H1 (cell line): Measurements from ENCODE around the gene ZNF180. TPM values are rescaled to one million over a fixed set of nuclear protein-coding genes. Genes with fewer than 3 reads are reported as not detected.

Experiments used
- CTCF ChIA-PET: fragments of 300-600 bp; sonication (Branson Sonifier 250); formaldehyde crosslinking; loops from one replicate; lab custom pipeline; 2021; ENCODE audit not compliant: partially characterized antibody; lab: Charles Lee
- POLR2A ChIA-PET: fragments of 300-600 bp; sonication (Branson Sonifier 250); formaldehyde crosslinking; loops from one replicate; lab custom pipeline; 2021; ENCODE audit warnings: inconsistent platforms; ENCODE audit not compliant: partially characterized antibody; lab: Charles Lee
- DNase-seq, 2 experiments: peaks; one replicate each; pipeline versions ENCODE4 v3.0.0 to v3.0.0-alpha.2; 2010 to 2022; ENCODE audit warnings: low spot score in 2 of 2, low read depth in 1 of 2, mixed read lengths in 1 of 2
- FAIRE-seq: peaks from 2 replicates; lab custom pipeline; 2011; peaks lifted over from hg19 to GRCh38; lab: Jason Lieb, UNC
- H2AFZ ChIP-seq: 2 replicates; pipeline ENCODE4 v1.8.1; 2012; ENCODE audit warnings: low read length, inconsistent platforms
- H2AK5ac ChIP-seq: 2 replicates; pipeline ENCODE4 v1.6.1; 2013; ENCODE audit warnings: low read depth, low read length
- H2BK120ac ChIP-seq: replicated peaks from 2 replicates; pipeline ENCODE3; 2013; ENCODE audit warnings: low read depth, low read length, inconsistent platforms
- H2BK12ac ChIP-seq: 2 replicates; pipeline ENCODE4 v1.6.1; 2013; ENCODE audit warnings: low read depth, low read length
- H2BK15ac ChIP-seq: 2 replicates; pipeline ENCODE4 v1.6.1; 2013; ENCODE audit warnings: low read length
- H2BK20ac ChIP-seq: 2 replicates; pipeline ENCODE4 v1.6.1; 2013; ENCODE audit warnings: low read length
- H2BK5ac ChIP-seq: 2 replicates; pipeline ENCODE4 v1.6.1; 2013; ENCODE audit warnings: low read depth, low read length
- H3K14ac ChIP-seq: 2 replicates; pipeline ENCODE4 v1.6.1; 2013; ENCODE audit warnings: inconsistent platforms; ENCODE audit not compliant: insufficient read length
- H3K18ac ChIP-seq: 2 replicates; pipeline ENCODE4 v1.6.1; 2013; ENCODE audit warnings: low read length; ENCODE audit errors: extremely low read depth
- H3K23ac ChIP-seq: 2 replicates; pipeline ENCODE4 v1.6.1; 2013; ENCODE audit warnings: inconsistent platforms; ENCODE audit not compliant: insufficient read length
- H3K23me2 ChIP-seq: 2 replicates; pipeline ENCODE4 v1.6.1; 2013; ENCODE audit warnings: low read depth, low read length
- H3K27ac ChIP-seq: 2 replicates; pipeline ENCODE4 v1.6.1; 2011; ENCODE audit warnings: low read depth, low read length, inconsistent platforms
- H3K27me3 ChIP-seq, 4 experiments: replicated peaks in 1 of 4; 1 replicate in 1 of 4; 2 replicates in 3 of 4; pipeline versions ENCODE4 v1.6.1 to v1.8.1; 2011 to 2013; ENCODE audit warnings: low read length in 3 of 4, mild to moderate bottlenecking in 3 of 4, inconsistent platforms in 2 of 4, mixed read lengths in 2 of 4, moderate library complexity in 1 of 4; ENCODE audit not compliant: control insufficient read depth in 3 of 4, insufficient read depth in 3 of 4; ENCODE audit errors: extremely low read depth in 1 of 4
- H3K36me3 ChIP-seq, 4 experiments: 2 replicates each; pipeline versions ENCODE4 v1.6.1 to v1.8.1; 2011 to 2013; ENCODE audit warnings: mild to moderate bottlenecking in 4 of 4, low read length in 3 of 4, moderate library complexity in 2 of 4, control low read depth in 1 of 4, inconsistent platforms in 1 of 4; ENCODE audit not compliant: insufficient read depth in 4 of 4, control insufficient read depth in 2 of 4
- H3K4ac ChIP-seq: replicated peaks from 2 replicates; pipeline ENCODE3; 2013; ENCODE audit warnings: low read length, low read depth, mixed read lengths, inconsistent platforms; ENCODE audit not compliant: insufficient read length
- H3K4me1 ChIP-seq, 4 experiments: replicated peaks in 1 of 4; 1 replicate in 1 of 4; 2 replicates in 3 of 4; pipeline versions ENCODE4 v1.6.1 to v1.8.1; 2011 to 2013; ENCODE audit warnings: low read length in 3 of 4, inconsistent platforms in 2 of 4, mixed read lengths in 1 of 4; ENCODE audit not compliant: insufficient read depth in 4 of 4, control insufficient read depth in 3 of 4
- H3K4me2 ChIP-seq, 2 experiments: 2 replicates each; pipeline versions ENCODE4 v1.6.1 to v1.8.1; 2011 to 2013; ENCODE audit warnings: low read depth in 2 of 2, low read length in 2 of 2, control low read depth in 1 of 2, inconsistent platforms in 1 of 2, mild to moderate bottlenecking in 1 of 2; ENCODE audit not compliant: insufficient read depth in 1 of 2
- H3K4me3 ChIP-seq, 4 experiments: fragments of 200-600, 300-600 bp in 1 of 4; sonication (generic), shearing (Covaris generic), sonication (Bioruptor Twin) in 1 of 4; 2 replicates each; pipeline versions ENCODE4 v1.5.1 to v1.8.1; 2011 to 2016; ENCODE audit warnings: low read length in 4 of 4, low read depth in 3 of 4, control low read depth in 2 of 4, inconsistent platforms in 2 of 4, mild to moderate bottlenecking in 2 of 4, mixed read lengths in 1 of 4, moderate library complexity in 1 of 4; ENCODE audit not compliant: insufficient read depth in 2 of 4; ENCODE audit errors: extremely low read depth in 1 of 4
- H3K56ac ChIP-seq: replicated peaks from 2 replicates; pipeline ENCODE3; 2013; ENCODE audit warnings: low read depth, mild to moderate bottlenecking, mixed read lengths, low read length, inconsistent platforms; ENCODE audit not compliant: insufficient read length
- H3K79me1 ChIP-seq: 2 replicates; pipeline ENCODE4 v1.6.1; 2013; ENCODE audit warnings: low read depth, low read length, control low read depth
- H3K79me2 ChIP-seq, 2 experiments: 2 replicates each; pipeline versions ENCODE4 v1.6.1 to v1.8.1; 2012 to 2013; ENCODE audit warnings: low read length in 2 of 2, mild to moderate bottlenecking in 2 of 2, inconsistent platforms in 1 of 2; ENCODE audit not compliant: insufficient read depth in 2 of 2, control insufficient read depth in 1 of 2
- H3K9ac ChIP-seq, 4 experiments: replicated peaks in 1 of 4; 1 replicate in 1 of 4; 2 replicates in 3 of 4; pipeline versions ENCODE4 v1.6.1 to v1.8.1; 2011 to 2013; ENCODE audit warnings: low read depth in 3 of 4, low read length in 3 of 4, control low read depth in 2 of 4, mild to moderate bottlenecking in 2 of 4, moderate library complexity in 2 of 4, inconsistent platforms in 1 of 4; ENCODE audit errors: extremely low read depth in 1 of 4
- H3K9me3 ChIP-seq, 2 experiments: 2 replicates each; pipeline versions ENCODE4 v1.6.1 to v1.8.1; 2012 to 2013; ENCODE audit warnings: mild to moderate bottlenecking in 2 of 2, moderate library complexity in 2 of 2, control low read depth in 1 of 2, inconsistent platforms in 1 of 2, low read depth in 1 of 2, low read length in 1 of 2, mixed read lengths in 1 of 2; ENCODE audit not compliant: insufficient read depth in 2 of 2
- H4K20me1 ChIP-seq, 2 experiments: replicated peaks in 1 of 2; 2 replicates each; pipeline versions ENCODE3 to v1.8.1; 2011 to 2013; ENCODE audit warnings: inconsistent platforms in 2 of 2, low read length in 2 of 2, mild to moderate bottlenecking in 1 of 2; ENCODE audit not compliant: insufficient read depth in 2 of 2, control insufficient read depth in 1 of 2
- H4K5ac ChIP-seq: 2 replicates; pipeline ENCODE4 v1.6.1; 2013; ENCODE audit warnings: low read length, low read depth, mixed read lengths, inconsistent platforms; ENCODE audit not compliant: insufficient read length
- H4K8ac ChIP-seq: 2 replicates; pipeline ENCODE4 v1.8.0; 2013; ENCODE audit warnings: mild to moderate bottlenecking, moderate library complexity, low read length, inconsistent platforms; ENCODE audit not compliant: insufficient read depth; ENCODE audit errors: extremely low read depth
- H4K91ac ChIP-seq: replicated peaks from 2 replicates; pipeline ENCODE3; 2013; ENCODE audit warnings: low read length, mixed read lengths, inconsistent platforms; ENCODE audit not compliant: insufficient read length
- CREB1 ChIP-seq: IDR thresholded peaks from 2 replicates; pipeline ENCODE4 v1.6.1; 2012; ENCODE audit warnings: inconsistent platforms
- EZH2 ChIP-seq: fragments of 200-600 bp; sonication (generic); IDR thresholded peaks from 2 replicates; pipeline ENCODE4 v1.7.1; 2012; ENCODE audit warnings: low read depth, mild to moderate bottlenecking, moderate library complexity, low read length, inconsistent platforms; ENCODE audit not compliant: severe bottlenecking
- JUN ChIP-seq: IDR thresholded peaks from 2 replicates; pipeline ENCODE4 v1.6.1; 2011; ENCODE audit warnings: low read depth, mild to moderate bottlenecking, improper control_type of control experiment, low read length
- KDM1A ChIP-seq: fragments of 200-600, 300-600 bp; sonication (generic); IDR thresholded peaks from 2 replicates; pipeline ENCODE4 v1.7.1; 2016; ENCODE audit warnings: mild to moderate bottlenecking, low read length, borderline replicate concordance
- RNF2 ChIP-seq: fragments of 200-900, 300-1000 bp; sonication (generic); IDR thresholded peaks from 2 replicates; pipeline ENCODE4 v1.7.1; 2016; ENCODE audit warnings: borderline replicate concordance, low read depth, mild to moderate bottlenecking, antibody characterized with exemption, low read length; ENCODE audit not compliant: poor library complexity, severe bottlenecking; ENCODE audit errors: missing control alignments
- SIX5 ChIP-seq: IDR thresholded peaks from 2 replicates; pipeline ENCODE4 v1.6.1; 2011; ENCODE audit warnings: mild to moderate bottlenecking, low read depth, low read length
- SP1 ChIP-seq: IDR thresholded peaks from 2 replicates; pipeline ENCODE4 v1.6.1; 2011; ENCODE audit warnings: low read depth, low read length
- TAF7 ChIP-seq: optimal IDR thresholded peaks from 2 replicates; pipeline ENCODE3; 2011; ENCODE audit warnings: low read depth, mild to moderate bottlenecking, inconsistent platforms, low read length, moderate library complexity, borderline replicate concordance
- TEAD4 ChIP-seq: IDR thresholded peaks from 2 replicates; pipeline ENCODE4 v1.6.1; 2012; ENCODE audit warnings: low read depth, low read length, inconsistent platforms, mixed read lengths
- whole genome bisulfite sequencing, 2 experiments: shearing (Covaris generic) in 1 of 2; methylation state at CpG; one replicate each; pipeline versions ENCODE4 v1.1.6 to v1.1.7; 2013 to 2015; ENCODE audit warnings: low lambda C conversion rate in 2 of 2, mixed read lengths in 2 of 2, inconsistent platforms in 1 of 2, low coverage in 1 of 2, missing lambda C conversion rate in 1 of 2; ENCODE audit not compliant: insufficient replicate concordance in 2 of 2, insufficient coverage in 1 of 2, insufficient read length in 1 of 2; ENCODE audit errors: extremely low coverage in 1 of 2, missing lambda C conversion rate in 1 of 2; 5-methylcytosine and 5-hydroxymethylcytosine counted together
- polyA plus RNA-seq, 7 experiments: library from polyadenylated mRNA; depleted of rRNA in 3 of 7; stranded (reverse) in 5 of 7; unstranded in 2 of 7; fragments of >200 nt in 5 of 7; fragments of 200-250 nt in 2 of 7; gene quantifications; 1 replicate in 5 of 7; 2 replicates in 1 of 7; 4 replicates in 1 of 7; pipeline versions ENCODE4 v1.2.1 to v1.2.3, GENCODE V29; 2011 to 2013; ENCODE audit warnings: missing spikeins in 2 of 7, mixed read lengths in 2 of 7
- total RNA-seq: library from RNA; stranded (reverse); fragmentation: NEBNext Ultra II Directional; extraction: Animal tissue kit (Norgen Biotek cat#: 25700); gene quantifications from 2 replicates; pipeline ENCODE4 v1.2.1, GENCODE V29; 2021

ZNF180 gene
- total and polyA plus RNA-seq, 2 of the 8 experiments (the other 6 are each of a cell fraction or from before 2014, with no cell fraction given): 1.3 to 8.5 TPM

GRCh38 chr19:44498988-44499387 lies 1.3 kb downstream of the ZNF180 start:
- no peak overlapping the region for H3K14ac ChIP-seq
- H3K23ac ChIP-seq: no peak overlapping the region
- DNase-seq (no peak), FAIRE-seq (no peak)
- peaks cover 21 to 41% of the 10 kb centered on the region in 2 experiments for H3K79me2 ChIP-seq
- H4K5ac ChIP-seq: no peak overlapping the region
- POLR2A ChIA-PET: interaction anchor here (2.1 kb wide), 1 partner anchor 143 kb away, joined by 5 read pairs; the partner anchor contains the start of gene ZNF112
- peaks cover 34 to 42% of the 10 kb centered on the region in 2 experiments for H3K9me3 ChIP-seq
- H3K4me3 ChIP-seq: peak overlapping the region; percentile 81 to 97 (median 86)
- H3K9ac ChIP-seq: no peak overlapping the region; a peak in 1 of 7 replicates
- peaks cover 0 to 4% (median 0%) of the 10 kb centered on the region in 4 experiments; a peak in 2 of 7 replicates for H3K4me1 ChIP-seq
- CTCF ChIA-PET: interaction anchor here (1.1 to 1.3 kb wide), 3 partner anchors 25 to 249 kb away, joined by 3 to 4 read pairs (median 3); no protein-coding TSS in a partner anchor
- peaks cover 0 to 2% (median 0%) of the 10 kb centered on the region in 4 experiments; a peak in 1 of 7 replicates for H3K27me3 ChIP-seq
- TF ChIP-seq RNF2: no peak
- no peak for TF ChIP-seq SIX5
- no peak for TF ChIP-seq CREB1
- no peak for TF ChIP-seq KDM1A
- no peak for TF ChIP-seq EZH2
- no peak for TF ChIP-seq SP1
- TF ChIP-seq TEAD4: no peak
- no peak for TF ChIP-seq TAF7
- TF ChIP-seq JUN: no peak
- H3K4ac ChIP-seq: no peak overlapping the region
- H2BK15ac ChIP-seq: no peak overlapping the region; the same call in 1 of the 2 replicates
- peaks cover 27% of the 10 kb centered on the region for H3K79me1 ChIP-seq
- no peaks in the 10 kb centered on the region for H4K20me1 ChIP-seq
- H2BK20ac ChIP-seq: no peak overlapping the region
- 93% methylated on average over 9 of the region's 9 CpGs; no CpG with 5 or more reads in 1 of the 2 experiments for WGBS, 2 experiments
- H3K56ac ChIP-seq: no peak overlapping the region
- H2BK12ac ChIP-seq: no peak overlapping the region
- H2BK5ac ChIP-seq: no peak overlapping the region
- peaks cover 6% of the 10 kb centered on the region; the same call in 1 of the 2 replicates for H3K23me2 ChIP-seq
- no peak overlapping the region for H3K18ac ChIP-seq
- 0 out of 2 replicates have a peak overlapping the region, but pooled peaks have one; percentile 16 for H2AK5ac ChIP-seq
- peaks cover 3 to 33% (median 23%) of the 10 kb centered on the region in 4 experiments; a peak in 7 of 8 replicates for H3K36me3 ChIP-seq
- H2AFZ ChIP-seq: no peak overlapping the region
- no peak overlapping the region for H3K27ac ChIP-seq
- H4K8ac ChIP-seq: no peak overlapping the region
- H2BK120ac ChIP-seq: no peak overlapping the region
- H4K91ac ChIP-seq: no peak overlapping the region
- peak overlapping the region; percentile 79 to 80 for H3K4me2 ChIP-seq
